ENCODE measurements around the gene ADAMTS10. TPM values are rescaled to one million over a fixed set of nuclear protein-coding genes. Genes with fewer than 3 reads are reported as not detected.
"Not testable (repeated sequence)": the region's sequence is repeated elsewhere in the genome, so short reads cannot be mapped to it uniquely, and the experiment has no call there.

Gene ADAMTS10
- total RNA-seq, 1 donor from 2014 or later: 29.4 TPM

DNA sequence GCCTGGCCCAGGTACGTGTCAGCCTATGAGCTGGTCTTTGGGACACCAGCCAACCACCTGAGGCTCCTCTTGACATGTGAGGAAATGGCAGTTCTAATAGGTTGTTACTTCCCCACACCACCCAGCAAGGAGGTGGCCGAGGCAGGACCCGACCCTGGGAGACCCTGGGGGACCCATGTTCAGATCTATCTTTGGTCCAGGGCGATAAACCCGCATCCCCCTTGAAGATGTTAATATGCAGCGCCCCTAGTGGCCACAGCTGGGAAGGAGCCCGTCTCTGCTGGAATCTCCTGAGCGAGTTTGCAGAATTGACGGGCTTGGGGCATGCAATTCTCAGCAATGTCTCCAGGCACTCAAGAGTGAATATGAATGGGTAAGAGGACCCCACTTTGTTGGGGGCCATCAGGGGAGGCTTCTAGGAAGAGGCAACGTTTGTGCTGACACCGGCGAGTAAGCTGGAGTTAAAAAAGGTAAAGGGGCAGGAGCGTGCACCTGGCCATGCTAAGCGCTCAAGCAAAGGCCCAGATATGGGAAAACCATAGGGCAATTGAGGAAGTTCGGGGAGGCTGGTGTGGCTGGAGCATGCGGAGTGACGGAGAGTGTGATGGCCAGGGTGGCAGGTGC lies 31.8 kb downstream of the ADAMTS10 start:
- peaks cover 29% of the 10 kb centered on the region for H3K4me1 ChIP-seq
- TF ChIP-seq, protein P1, sequence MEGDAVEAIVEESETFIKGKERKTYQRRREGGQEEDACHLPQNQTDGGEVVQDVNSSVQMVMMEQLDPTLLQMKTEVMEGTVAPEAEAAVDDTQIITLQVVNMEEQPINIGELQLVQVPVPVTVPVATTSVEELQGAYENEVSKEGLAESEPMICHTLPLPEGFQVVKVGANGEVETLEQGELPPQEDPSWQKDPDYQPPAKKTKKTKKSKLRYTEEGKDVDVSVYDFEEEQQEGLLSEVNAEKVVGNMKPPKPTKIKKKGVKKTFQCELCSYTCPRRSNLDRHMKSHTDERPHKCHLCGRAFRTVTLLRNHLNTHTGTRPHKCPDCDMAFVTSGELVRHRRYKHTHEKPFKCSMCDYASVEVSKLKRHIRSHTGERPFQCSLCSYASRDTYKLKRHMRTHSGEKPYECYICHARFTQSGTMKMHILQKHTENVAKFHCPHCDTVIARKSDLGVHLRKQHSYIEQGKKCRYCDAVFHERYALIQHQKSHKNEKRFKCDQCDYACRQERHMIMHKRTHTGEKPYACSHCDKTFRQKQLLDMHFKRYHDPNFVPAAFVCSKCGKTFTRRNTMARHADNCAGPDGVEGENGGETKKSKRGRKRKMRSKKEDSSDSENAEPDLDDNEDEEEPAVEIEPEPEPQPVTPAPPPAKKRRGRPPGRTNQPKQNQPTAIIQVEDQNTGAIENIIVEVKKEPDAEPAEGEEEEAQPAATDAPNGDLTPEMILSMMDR (IDR thresholded peaks at IDR 0.05): peak; percentile 95
- H3K27me3 ChIP-seq: no peaks in the 10 kb centered on the region
- H3K4me3 ChIP-seq: no peak overlapping the region
- no peak overlapping the region for H3K27ac ChIP-seq
- ATAC-seq (peak; percentile 60), DNase-seq (peak; percentile 86)
- no peaks in the 10 kb centered on the region for H3K9me3 ChIP-seq
- no peaks in the 10 kb centered on the region for H3K36me3 ChIP-seq
- intact Hi-C loops (cut with DNase I): no loop called here

DNA sequence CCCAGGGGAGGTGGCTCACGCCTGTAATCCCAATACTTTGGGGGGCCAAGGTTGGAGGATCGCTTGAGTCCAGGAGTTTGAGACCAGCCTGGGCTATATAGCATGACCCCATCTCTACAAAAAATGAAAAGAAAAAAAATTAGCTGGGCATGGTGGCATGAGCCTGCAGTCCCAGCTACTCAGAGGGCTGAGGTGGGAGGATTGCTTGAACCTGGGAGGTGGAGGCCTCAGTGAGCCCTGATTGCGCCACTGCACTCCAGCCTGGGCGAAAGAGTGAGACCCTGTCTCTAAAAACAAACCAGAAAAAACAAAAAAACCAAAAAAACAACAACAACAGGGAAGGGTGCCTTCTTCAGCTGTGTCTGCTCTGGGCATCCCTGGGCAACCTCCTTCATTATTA lies 32.8 kb downstream of the ADAMTS10 start:
- DNase-seq: no peak
- intact Hi-C loops (cut with DNase I): no loop called here
- Histone ChIP-seq H3K27ac (no peak overlapping the region), H3K9me3 (no peaks in the 10 kb centered on the region), H3K4me3 (peak overlapping the region; percentile 55), H3K27me3 (no peaks in the 10 kb centered on the region), H3K36me3 (no peaks in the 10 kb centered on the region), H3K4me1 (peaks cover 29% of the 10 kb centered on the region)
- ATAC-seq: no peak
- TF ChIP-seq, protein P1 (IDR thresholded peaks at IDR 0.05): no peak

DNA sequence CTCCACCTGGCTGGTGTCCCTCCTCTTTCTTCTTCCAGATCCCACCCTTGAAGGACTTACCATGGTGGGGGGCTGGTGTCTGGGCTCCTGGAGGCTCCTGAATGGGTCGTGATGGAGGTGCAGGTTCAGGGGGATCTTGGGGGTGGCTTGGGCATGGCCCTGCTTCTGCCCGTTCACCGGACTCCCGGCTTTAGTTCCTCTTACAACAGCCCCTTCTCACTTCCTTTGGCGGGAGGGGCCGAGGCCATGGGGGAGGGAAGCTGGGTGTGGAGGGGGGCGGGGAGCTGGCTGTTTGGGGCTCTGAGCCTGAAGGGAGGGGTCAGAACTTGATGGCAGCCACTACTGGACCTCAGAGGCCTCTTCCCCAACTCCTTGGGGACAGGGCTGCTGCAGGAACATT lies 33.3 kb downstream of the ADAMTS10 start, which contains the start of gene MYO1F:
MYO1F (minus strand) TSS at position 196 of the 400 bp plus-strand sequence; CDS start at position 63, 133 bp downstream.
- H3K4me1 ChIP-seq: peaks cover 29% of the 10 kb centered on the region
- ATAC-seq: peak; percentile 75
- H3K36me3 ChIP-seq: no peaks in the 10 kb centered on the region
- TF ChIP-seq, protein P1 (IDR thresholded peaks at IDR 0.05): no peak
- intact Hi-C loops (cut with DNase I): no loop called here
- peak within 1 kb of the TSS; percentile 70 for H3K27ac ChIP-seq
- H3K9me3 ChIP-seq: no peaks in the 10 kb centered on the region
- peak; percentile 83 for DNase-seq
- no peaks in the 10 kb centered on the region for H3K27me3 ChIP-seq
- peak within 1 kb of the TSS; percentile 55 for H3K4me3 ChIP-seq

DNA sequence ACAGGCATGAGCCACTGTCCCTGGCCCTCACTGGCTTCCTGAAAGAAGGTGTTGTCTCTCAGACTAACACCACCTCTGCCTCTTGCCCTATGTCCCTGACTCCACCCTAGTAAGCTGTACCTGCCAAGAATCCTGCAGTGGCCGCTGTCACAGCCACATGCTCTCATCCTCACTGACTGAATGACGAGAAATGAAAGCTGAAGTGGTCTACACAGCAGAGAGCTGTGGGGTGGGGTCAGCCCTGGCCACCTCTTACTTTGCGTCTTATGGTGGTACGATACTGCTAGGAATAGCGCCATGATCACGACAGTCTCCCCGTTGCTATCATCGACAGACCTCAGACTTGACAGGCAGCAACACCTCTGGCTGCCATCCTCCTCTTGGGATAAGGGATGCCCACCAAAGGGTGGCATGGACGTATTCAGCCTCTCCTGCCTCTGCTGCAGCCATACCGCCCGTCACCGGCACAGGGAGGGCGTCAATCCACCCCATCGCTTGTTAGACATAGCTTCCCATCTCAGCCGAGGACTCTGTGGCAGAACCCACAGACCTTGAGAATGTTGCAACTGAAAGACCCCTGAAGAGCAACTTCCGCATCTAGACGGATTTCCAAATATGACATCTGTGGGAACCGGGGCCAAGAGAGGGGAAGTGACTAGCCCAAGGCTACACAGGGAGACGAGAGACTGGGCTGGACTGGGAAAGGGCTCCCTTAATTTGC lies 34.1 kb downstream of the ADAMTS10 start:
- peaks cover 29% of the 10 kb centered on the region for H3K4me1 ChIP-seq
- no peaks in the 10 kb centered on the region for H3K36me3 ChIP-seq
- intact Hi-C loops (cut with DNase I): no loop called here
- TF ChIP-seq, protein P1 (IDR thresholded peaks at IDR 0.05): no peak
- DNase-seq (no peak), ATAC-seq (peak; percentile 57)
- H3K27ac ChIP-seq: peak overlapping the region; percentile 70
- no peaks in the 10 kb centered on the region for H3K27me3 ChIP-seq
- H3K9me3 ChIP-seq: no peaks in the 10 kb centered on the region
- peak overlapping the region; percentile 55 for H3K4me3 ChIP-seq

DNA sequence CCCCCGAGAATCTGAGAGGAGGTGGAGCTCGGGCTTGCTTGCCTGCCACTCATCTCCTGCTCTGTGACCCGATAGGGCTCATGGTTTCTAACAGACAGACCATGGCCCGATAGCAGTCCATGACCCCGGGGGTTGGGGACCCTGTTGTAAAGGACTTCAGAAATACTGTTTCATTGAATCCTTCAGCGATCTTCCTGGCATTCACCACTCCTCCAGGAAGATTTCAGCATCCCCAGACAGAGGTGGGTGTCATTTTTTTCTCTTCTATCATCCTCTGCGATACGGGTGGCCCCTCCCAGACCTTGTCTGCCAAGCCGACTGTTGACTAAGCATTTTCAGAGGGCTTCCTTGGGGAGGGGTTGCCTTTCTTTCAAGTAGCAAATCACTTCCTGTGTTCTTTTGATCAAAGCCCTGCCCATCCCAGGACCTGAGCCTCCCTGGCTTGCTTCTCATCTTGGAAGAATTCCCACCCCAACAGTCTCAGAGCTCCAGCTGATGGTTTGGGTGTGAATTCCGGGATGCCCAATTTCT lies 35.0 kb downstream of the ADAMTS10 start:
- peaks cover 31% of the 10 kb centered on the region for H3K4me1 ChIP-seq

DNA sequence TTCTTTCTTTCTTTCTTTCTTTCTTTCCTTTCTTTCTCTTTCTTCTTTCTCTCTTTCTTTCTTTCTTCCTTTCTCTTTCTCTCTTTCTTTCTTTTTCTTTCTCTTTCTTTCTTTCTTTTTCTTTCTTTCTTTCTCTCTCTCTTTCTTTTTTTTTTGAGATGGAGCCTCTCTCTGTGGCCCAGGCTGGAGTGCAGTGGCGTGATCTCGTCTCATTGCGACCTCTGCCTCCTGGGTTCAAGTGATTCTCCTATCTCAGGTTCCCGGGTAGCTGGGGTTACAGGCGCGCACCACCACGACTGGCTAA lies 35.9 kb downstream of the ADAMTS10 start:
- H3K36me3 ChIP-seq; H3K9me3 ChIP-seq; H3K27me3 ChIP-seq; intact Hi-C loops (cut with DNase I); H3K4me3 ChIP-seq; ATAC-seq; DNase-seq; H3K27ac ChIP-seq: not testable (repeated sequence)
- H3K4me1 ChIP-seq: peaks cover 35% of the 10 kb centered on the region

More for the DNA sequence above, 35.0 kb downstream of the ADAMTS10 start:
- TF ChIP-seq, protein P1 (IDR thresholded peaks at IDR 0.05): no peak
- Histone ChIP-seq H3K27me3 (no peaks in the 10 kb centered on the region), H3K4me3 (peak overlapping the region; percentile 55), H3K36me3 (no peaks in the 10 kb centered on the region), H3K9me3 (no peaks in the 10 kb centered on the region), H3K27ac (no peak overlapping the region)
- DNase-seq (no peak), ATAC-seq (no peak)
- intact Hi-C loops (cut with DNase I): no loop called here

Data from upper lobe of right lung (tissue), 1 donor.